AG08395 (cell line): ENCODE results near the gene WDPCP.
"Not testable (repeated sequence)": the region's sequence is repeated elsewhere in the genome, so short reads cannot be mapped to it uniquely, and the experiment has no call there.

Experiments used
- DNase-seq: peaks from one replicate; pipeline ENCODE4 v3.0.0; 2012; ENCODE audit warnings: mixed read lengths, low spot score

The WDPCP gene

GRCh38 chr2:63225964-63226686 lies 362.2 kb downstream of the WDPCP start:
- no peak for DNase-seq

GRCh38 chr2:63218800-63219526 lies 369.3 kb downstream of the WDPCP start:
- DNase-seq: no peak

GRCh38 chr2:63195310-63195709 lies 393.0 kb downstream of the WDPCP start:
- no peak for DNase-seq

- no peak for DNase-seq
Measured at GRCh38 chr2:63194175-63194574, 394.1 kb downstream of the WDPCP start.

- DNase-seq: no peak
Measured at GRCh38 chr2:63192889-63193774, 395.1 kb downstream of the WDPCP start.

- no peak for DNase-seq
Measured at GRCh38 chr2:63192169-63192888, 395.9 kb downstream of the WDPCP start.

GRCh38 chr2:63189026-63189425 lies 399.3 kb downstream of the WDPCP start:
- DNase-seq: peak; percentile 54

- no peak for DNase-seq
Measured at GRCh38 chr2:63186331-63186730, 401.9 kb downstream of the WDPCP start.

- no peak for DNase-seq
Measured at GRCh38 chr2:63163161-63163820, 425.0 kb downstream of the WDPCP start.

GRCh38 chr2:63159262-63159661 lies 429.0 kb downstream of the WDPCP start:
- no peak for DNase-seq

GRCh38 chr2:63136683-63137082 lies 451.6 kb downstream of the WDPCP start:
- not testable (repeated sequence) for DNase-seq

GRCh38 chr2:63132020-63132419 lies 456.3 kb downstream of the WDPCP start:
- DNase-seq: no peak

GRCh38 chr2:63131196-63131595 lies 457.1 kb downstream of the WDPCP start:
- DNase-seq: no peak

GRCh38 chr2:63127594-63127993 lies 460.7 kb downstream of the WDPCP start:
- DNase-seq: no peak

GRCh38 chr2:63124850-63125249 lies 463.4 kb downstream of the WDPCP start:
- no peak for DNase-seq

- DNase-seq: no peak
Measured at GRCh38 chr2:63124218-63124617, 464.1 kb downstream of the WDPCP start.

GRCh38 chr2:63122921-63123320 lies 465.4 kb downstream of the WDPCP start:
- no peak for DNase-seq

- no peak for DNase-seq
Measured at GRCh38 chr2:63121055-63121834, 467.0 kb downstream of the WDPCP start.

- DNase-seq: no peak
Measured at GRCh38 chr2:63118821-63119220, 469.5 kb downstream of the WDPCP start.

- DNase-seq: no peak
Measured at GRCh38 chr2:63104482-63104881, 483.8 kb downstream of the WDPCP start.

- DNase-seq: no peak
Measured at GRCh38 chr2:63101954-63102353, 486.3 kb downstream of the WDPCP start.
